MV-4-11 (cell line): ENCODE data around the gene DERL3.
A peak's percentile ranks its signal among the peaks of the same experiment; 100 is the strongest.

Source experiments
- DNase-seq: peaks from one replicate; lab custom pipeline; 2025; lab: John Stamatoyannopoulos, UW

The DERL3 gene

DNA sequence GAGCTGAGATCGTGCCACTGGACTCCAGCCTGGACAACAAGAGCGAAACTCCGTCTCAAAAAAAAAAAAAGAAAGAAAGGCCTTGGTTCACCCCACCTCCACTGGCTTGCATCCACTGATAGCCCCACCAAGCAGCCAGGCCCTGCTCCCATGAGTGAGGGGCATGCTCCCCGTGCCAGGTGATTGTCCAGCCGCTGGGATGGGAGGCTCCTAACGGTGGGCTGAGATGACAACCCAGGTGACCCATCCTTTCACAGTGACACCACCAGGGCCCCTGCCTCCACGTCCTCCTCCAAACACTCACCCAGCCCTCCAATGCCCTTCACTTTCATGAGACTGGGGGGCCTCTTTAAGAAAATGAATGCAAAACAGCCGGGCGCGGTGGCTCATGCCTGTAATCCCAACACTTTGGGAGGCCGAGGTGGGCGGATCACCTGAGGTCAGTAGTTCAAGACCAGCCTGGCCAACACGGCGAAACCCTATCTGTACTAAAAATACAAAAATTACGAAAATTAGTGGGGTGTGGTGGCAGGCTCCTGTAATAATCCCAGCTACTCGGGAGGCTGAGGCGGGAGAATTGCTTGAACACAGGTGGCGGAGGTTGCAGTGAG is 8.6 kb upstream of the DERL3 start:
- no peak for DNase-seq

DNA sequence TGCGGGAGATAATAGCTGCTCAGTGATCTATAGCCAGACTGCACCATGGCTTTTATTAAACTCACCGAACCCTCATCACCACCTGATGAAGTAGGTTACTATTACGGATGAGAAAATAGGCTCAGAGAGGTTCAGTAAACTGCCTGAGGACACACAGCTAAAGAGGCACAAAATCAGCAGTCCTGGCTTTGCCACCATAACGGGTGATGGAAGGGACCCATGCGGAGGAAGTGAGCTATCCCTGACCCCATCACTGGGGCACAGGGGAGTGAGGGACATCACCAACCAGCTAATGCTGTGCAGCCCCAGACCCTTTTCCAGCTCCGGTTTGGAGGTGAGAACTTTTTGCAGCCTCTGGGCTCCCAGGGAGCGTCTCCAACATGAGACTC is 7.3 kb upstream of the DERL3 start:
- no peak for DNase-seq

DNA sequence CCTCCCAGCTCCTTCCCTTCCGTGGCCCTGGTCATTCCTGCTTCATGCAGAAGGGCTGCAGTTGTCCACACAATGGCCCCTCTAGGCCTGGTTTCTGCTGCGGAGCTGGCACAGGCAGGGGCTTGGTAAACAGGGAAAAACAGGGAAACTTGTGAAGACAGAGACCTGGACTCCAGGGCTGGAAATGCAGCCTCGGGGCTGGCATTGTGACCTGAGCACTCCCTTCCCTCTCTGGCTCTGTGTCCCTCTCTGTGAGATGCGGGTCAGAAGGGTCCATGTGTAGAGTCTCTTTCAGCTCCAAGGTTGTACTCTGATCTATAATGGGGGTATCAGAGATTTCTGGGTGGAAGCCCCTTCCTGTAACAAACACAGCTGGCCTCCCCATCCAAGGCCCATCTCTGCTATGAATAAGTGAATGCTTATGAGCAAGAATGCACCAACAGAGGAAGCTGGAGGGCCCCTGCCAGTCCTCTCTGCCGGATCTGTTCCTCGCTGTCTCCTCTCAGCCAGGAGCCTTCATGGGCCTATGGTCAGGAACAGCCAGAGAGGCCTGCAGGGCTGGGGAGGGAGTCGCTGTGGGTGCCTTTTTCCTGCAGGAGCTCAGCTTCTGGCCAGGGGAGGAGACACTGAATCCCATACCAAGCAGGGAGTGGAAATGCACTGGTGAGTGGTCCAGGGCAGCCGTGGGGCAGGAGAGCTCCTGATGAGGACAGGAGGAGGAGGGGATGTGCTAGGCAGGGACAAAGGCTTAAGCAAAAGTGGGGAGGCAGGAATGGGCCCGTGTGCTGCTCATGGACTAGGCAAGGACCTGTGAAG is 6.7 kb upstream of the DERL3 start:
- no peak for DNase-seq

DNA sequence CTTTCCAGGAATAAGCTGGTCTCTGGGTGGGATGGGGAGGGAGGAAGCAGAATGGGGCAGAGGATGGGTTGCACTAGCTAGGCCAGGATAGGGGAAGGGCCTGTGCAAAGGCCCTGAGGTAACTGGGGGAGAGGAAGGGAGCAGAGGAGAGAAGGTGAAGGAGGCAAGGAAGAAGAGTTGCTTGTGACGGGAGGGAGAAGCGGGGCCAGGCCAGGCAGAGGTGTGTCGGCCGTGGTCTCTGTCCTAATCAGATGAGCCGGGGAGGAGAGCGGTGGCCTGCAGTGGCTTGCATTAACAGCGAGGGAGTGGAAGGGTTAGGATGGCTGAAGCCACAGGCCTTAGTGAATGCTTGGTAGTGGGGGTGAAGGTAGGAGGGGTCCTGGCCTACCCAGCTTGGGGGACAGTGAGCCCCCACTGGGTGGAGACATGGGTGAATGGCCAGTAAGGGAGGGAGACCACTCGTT is 6.0 kb upstream of the DERL3 start:
- DNase-seq: no peak

DNA sequence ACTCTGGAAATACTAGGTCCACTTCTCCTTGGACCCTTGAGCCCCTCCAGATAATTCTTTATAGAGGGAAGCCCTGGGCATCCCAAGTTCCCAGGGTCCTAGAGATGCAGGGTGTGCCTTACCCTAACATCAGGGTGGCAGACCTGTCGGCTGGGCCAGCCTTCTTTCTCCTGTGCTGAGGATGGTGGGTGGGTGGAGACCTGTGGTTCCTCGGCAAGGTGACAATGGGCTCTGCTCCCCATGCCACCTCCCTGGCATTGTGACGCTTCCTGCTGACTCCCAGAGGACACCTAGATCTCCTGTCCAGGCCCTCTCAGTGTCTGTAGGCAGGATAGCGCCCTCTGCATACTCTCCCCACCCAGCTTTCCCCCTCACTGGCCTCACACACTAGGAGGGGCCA is 3.8 kb upstream of the DERL3 start:
- no peak for DNase-seq

DNA sequence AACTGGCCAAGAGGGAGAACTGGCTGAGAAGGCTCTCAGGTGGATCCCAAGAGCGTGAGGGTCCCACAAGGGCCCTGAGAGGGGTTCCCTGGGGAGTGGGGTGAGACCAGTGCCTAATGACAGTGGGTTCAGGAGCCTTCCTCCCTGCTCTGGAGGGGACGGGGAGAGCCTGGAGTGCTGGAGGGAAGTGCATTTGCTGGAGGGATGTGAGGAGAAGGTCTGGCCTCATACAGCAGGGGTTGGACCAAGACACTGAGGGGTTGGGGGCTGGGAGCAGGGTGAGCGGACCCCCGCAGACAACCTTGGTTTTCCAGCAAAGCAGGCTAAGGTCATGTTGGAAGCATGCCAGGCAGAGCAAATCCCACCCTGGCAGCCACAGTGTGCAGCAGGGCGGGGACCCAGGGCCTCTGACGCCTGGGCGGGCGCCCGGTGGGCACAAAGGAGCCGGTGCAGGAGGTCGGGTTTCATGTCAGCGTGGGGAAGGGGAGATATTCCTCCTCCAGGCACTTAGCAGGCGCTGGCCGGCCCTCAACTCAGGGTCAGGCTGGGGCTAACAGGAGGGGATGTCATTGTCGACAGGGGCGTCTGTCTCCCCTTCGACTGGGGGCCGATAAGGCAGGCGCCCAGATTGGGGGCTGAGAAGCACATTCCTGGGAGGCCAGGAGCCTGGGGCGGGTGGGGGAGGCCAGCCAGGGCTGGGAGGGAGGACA is 3.1 kb upstream of the DERL3 start:
- no peak for DNase-seq

DNA sequence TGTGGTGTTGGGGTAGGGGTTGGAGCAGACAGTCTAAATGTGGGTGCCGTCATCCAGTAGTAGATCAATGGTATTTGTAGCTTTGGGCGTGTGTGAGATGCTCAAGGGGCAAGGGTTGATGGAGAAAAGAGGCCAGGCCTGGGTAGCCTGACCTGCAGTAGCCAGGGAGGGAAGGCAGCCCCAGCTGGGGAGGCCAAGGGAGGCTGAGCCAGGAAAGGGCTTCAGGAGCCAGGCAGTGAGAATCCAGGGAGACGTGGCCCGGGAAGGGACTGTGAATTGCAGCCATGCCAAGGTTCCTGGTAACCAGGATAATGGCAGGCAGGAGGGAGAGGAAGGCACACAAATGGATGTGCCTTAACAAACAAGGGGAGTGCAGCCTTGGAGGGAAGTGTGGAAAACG is 2.5 kb upstream of the DERL3 start:
- DNase-seq: no peak

DNA sequence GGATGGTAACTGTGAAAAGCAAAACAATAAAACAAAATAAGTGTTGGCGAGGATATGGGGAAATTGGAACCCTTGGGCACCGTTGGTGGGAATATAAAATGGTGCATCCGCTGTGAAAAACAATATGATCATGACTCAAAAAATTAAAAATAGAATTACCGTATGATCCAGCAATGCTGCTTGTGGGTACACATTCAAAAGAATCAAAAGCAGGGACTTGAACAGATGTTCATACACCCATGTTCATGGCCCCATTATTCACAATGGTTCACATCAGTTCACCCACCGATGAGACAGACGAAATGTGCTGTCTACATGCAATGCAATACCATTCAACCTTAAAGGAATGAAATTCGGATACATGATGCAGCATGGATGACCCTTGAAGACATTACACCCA is 1.2 kb upstream of the DERL3 start:
- no peak for DNase-seq

DNA sequence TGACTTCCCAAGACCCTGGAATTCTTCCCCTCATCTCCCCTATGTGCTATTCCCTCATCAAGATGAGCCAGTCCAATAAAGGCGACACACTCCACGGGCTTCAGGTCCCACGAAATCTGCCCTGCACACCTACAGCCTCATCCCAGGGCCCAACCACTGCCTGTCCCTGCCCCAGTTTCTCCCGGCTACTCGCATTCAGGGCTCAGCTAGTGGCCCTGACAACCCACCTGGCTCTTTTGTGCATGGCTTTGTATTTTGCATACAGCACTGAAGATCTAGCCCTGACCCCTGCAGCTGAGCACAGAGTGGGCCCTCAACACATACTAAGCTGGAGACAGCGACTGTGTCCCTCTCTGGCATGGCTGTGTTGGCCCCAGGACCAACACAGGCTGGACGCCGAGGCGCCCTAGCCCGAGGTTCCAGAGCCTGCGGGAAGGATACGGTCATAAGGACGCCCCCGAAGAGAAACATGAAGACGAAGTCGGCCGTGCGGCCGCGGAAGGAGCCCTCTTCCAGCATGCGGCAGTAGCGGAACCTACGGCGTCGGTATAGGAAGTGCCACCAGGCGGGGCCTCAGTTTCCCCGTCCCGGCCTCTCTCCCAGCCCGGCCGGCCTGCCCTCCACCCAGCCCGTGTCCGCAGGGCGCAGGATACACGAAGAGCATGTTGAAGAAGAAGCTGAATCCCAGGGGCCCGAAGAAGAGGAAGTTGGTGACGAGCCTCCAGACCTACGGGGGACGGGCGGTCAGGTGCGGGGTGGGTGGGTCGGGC is 710 bp downstream of the DERL3 start:
- peak; percentile 55 for DNase-seq

DNA sequence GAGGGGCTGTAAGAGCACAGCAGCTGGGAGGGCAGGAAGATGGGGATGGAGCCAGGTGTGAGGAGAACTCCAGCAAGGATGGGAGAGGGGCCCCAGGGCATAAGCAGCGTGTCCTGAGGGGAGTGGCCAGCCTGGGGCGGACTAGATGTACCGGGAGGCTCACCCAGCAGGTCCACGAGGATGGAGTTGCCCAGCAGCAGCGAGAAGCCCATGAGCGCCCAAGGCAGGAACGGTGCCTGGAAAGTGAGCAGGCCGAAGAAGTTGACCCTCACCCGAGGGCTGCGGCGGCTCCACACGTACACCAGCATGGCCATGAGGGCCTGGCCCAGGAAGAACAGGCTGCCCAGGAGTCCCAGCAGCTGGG is 1.3 kb downstream of the DERL3 start:
- no peak for DNase-seq

DNA sequence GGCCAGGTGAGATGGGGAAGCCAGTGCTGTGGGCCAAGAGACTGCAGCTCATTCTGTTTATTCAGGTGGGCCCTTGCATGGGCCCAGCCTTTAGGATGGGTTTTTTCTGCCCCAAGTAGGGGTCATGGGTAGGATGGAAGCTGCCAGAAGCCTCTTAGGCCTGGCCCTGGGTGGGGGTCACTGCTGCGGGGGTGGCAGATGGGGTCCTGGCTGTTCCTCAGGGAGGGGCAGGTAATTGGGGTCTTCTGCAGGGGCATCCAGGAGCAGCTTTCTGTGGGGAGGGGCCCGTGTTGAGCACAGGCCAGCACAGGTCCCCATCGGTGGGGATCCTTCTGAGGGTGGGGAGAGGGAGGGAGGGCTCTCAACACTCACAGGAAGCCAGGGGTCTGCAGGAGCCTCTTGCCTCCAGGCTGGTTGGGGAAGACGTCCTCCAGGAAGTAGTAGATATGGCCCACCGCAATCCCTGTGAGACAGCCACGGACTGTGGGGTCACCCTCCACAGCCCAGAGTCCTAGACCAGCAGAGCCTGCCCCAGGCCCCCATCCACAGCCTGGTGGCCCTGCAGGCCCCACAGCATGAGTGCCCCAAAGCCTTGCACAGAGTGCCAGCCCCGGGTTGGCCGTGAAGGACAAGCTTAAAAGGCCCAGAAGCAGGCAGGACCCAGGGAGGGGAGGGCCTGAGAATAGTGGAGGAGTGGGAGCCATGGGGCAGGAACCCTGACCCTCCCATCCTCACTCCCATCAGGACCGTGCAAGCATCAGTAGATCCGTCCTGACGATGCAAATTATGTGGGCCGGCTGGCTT is 1.9 kb downstream of the DERL3 start:
- DNase-seq: no peak

DNA sequence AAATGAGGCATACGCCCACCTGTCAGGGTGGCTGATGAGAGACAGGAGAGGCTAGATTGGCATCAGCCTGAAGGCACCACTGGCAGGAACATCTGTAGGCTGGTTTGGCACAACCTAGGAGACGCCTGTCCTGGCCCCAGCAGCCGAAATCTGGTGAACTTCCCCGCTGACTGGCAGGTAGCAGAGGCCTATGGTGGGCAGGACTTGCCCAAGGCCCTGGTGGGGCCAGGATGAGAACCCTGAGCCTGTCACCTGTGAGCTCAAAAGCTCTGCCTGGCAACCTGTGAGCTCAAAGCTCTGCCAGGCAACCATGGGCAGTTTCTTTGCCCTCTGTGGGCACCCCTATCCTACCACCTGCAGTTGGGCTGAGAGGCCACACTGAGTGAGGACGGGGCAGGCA is 2.5 kb downstream of the DERL3 start:
- no peak for DNase-seq

DNA sequence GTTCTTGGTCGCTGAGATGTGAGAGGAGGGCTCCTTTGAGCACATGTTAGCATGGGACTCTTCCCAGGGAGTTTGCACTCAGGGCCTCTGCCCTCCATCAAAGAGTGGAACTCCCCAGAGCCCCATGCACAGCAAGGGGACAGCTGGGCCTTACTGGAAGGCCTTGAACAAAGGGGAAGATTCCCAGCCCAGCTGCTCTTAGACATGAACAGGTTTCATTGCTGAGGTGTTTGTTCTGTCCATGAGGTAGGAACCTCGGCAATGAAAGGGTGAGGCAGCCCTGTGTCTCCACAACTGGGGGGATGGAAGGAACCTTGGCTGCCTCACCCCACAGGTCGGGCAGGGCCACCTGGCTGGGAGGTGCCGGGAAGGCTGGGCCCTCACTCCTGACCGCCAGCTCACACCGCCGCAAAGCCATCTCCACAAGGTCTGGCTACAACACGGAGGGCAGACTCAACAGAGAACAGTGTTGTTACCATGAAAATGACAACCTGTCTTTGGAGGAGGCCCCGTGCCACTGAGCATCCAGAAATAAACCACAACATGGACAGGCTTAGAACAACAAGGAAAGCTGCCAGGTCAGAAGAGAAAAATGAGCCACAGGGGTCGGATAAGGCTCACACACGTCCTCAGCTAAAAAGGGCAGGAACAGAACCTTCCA is 3.2 kb downstream of the DERL3 start:
- DNase-seq: no peak

DNA sequence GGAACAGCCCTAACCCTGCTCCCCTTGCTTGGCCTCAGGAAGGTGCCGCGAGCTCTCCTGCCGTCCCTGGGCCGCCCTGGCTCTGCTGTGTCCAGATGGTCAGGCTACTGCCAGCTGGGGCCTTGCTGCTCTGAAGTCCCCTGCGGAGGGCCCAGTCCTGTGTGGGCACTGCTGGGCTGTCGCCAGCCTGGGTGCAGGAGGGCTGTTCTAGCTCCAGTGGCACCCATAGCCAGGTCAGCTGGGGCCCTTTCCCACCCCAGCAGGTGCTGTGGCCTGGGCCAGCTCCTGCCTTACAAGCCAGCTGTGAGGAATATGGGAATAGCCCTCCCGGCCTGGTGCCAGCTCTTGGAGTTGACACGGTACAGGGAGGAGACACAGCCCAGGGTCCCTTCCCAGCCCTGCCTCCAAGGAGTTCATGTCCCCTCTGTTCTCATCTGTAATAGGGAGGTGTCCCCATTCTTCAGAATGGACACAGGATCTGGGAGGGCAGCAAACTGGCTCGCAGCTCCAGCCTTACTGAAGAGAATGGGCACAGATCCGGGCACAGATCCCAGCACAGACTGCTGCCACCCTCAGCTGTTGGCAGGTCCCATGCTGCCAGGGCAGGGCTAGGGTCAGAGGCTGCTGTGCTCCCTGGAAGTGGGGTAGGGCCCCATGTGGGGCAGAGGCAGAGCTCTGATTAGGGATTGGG is 3.9 kb downstream of the DERL3 start:
- DNase-seq: no peak

DNA sequence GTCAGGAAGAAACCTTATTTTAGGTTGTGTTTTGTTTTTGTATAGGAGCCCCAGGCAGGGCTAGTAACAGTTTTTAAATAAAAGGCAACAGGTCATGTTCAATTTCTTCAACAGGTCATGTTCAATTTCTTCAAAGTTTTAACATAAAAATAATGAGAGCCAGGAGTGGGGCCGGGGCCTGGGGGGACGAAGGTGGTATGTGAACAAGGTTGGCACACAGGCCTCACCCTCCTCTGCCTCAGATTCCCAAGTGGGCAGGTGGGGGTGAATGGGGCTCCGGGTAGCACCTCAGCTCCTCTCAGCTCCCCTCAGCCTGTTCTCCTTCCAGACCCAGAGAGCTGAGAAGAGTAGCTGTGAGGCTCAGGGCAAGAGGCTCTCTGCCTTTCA is 4.4 kb downstream of the DERL3 start:
- DNase-seq: no peak

DNA sequence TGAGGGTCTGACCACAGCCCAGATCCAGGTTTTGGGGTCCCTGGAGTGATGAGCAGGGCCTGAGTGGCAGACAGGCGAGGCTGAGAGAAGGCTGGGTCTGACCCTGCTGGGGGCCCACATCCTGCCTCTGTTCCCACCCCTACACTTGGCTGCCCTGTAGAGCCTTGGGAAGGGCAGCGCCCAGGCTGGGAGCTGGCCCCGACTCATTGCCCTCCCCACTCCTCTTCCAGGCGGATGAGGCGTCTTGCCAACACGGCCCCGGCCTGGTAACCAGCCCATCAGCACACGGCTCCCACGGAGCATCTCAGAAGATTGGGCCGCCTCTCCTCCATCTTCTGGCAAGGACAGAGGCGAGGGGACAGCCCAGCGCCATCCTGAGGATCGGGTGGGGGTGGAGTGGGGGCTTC is 4.9 kb downstream of the DERL3 start:
- DNase-seq: no peak

DNA sequence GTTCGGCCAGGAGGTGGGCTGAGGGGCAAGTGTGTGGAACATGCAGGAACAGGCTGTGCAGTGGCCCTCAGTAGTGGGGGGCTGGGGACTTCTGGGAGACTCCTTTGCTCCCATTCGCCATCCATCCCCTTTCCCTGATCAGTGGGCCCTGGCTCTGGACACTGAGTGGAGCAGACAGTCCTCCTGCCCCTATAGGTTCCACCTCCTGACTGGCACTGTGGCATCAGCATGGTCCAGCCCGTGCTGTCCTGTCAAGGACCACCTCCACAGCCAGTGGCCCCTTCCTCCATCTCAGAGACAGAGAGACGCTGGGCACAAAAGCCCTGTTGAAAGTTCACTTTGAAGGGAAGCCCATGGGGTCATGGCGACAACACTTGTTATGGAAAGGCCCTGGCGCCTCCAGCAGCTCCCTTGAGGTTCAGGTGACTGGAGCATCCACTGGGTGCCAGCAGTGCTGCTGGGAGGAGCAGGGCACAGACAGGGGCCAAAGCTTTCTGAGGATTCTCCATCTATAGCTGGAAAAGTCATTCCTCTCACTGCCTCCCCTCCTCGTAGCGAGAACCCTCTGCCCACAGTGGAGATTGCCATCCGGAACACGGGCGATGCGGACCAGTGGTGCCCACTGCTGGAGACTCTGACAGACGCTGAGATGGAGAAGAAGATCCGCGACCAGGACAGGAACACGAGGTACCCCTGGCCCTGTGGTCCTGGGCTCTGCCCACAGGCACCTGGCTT is 5.6 kb downstream of the DERL3 start:
- no peak for DNase-seq

DNA sequence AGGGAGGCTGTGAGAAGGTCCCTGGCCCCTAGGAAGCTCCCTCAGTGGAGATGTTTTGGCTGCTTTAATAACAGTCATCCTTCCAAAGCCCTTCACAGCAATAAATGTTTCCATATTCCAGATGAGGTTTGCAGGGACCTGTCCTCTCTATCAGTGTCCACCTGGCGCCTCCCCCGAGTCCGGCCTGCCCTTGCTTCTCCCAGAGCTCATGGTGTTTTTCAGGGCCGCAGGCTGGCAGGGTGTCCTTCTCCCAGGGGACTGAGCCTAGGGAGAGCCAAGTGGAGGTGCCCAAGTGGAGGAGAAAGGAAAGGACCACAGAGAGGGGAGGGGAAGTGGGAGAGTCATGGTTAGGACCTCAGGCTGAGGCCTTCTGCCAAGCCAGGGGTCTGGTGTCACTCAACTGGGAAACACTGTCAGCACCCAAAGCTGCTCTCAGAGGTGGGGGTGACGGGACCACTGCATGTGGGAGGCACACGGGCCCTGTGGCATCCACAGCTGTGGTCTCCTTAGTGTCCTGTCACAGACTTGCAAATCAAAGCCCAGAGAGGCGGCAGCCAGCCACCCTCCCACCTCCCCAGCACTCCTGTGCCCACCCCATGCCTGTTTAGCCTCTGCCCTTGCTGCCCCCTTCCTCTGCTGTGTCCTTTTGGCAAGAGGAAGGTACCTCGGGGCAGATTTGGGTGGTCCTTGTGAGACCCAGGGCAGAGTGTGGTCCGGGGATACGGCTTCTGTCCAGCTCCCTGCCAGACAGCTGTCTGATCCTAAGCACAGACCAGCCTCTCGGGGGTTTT is 6.4 kb downstream of the DERL3 start:
- DNase-seq: no peak

DNA sequence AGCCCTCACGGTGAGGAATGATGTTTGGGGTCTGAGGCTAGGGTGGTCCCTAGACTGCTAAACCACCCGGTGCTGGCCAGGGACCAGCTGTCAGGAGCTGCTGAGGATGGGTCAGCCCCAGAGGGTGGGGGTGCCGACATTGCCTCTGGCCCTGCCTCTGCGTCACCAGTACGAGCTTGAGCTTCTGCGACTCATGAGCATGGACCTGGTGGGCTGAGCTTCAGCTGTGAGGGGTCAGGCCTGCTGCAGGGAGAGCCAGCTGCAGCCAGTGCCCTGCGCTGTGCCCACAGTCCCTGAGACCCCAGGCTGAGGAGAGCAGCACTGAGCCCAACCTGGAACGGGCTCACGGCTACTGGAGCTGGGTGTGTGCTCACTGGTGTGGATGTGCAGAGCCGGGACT is 7.0 kb downstream of the DERL3 start:
- no peak for DNase-seq
